Left ventricle myocardium superior (tissue), 1 donor: ENCODE measurements around the gene TDP1. TPM values are rescaled to one million over a fixed set of nuclear protein-coding genes. Genes with fewer than 3 reads are reported as not detected.
A peak's percentile ranks its signal among the peaks of the same experiment; 100 is the strongest.
"Not testable (repeated sequence)": the region's sequence is repeated elsewhere in the genome, so short reads cannot be mapped to it uniquely, and the experiment has no call there.

Experiments
- ATAC-seq: fragments of 200-7000 bp; cut with Tn5 transposase; one replicate; pipeline ENCODE4 v1.9.1; 2020; ENCODE audit warnings: mild to moderate bottlenecking, moderate library complexity
- DNase-seq: peaks from one replicate; pipeline ENCODE4 v3.0.0-alpha.2; 2020
- intact Hi-C: fragments of 100-400 bp; cut with micrococcal nuclease; formaldehyde crosslinking; loops from one replicate; pipeline ENCODE4 v1.11.0; 2022
- total RNA-seq: library from RNA; stranded (reverse); fragmentation: NEBNext Ultra II Directional; extraction: Animal tissue kit (Norgen Biotek cat#: 25700); gene quantifications from one replicate; pipeline ENCODE4 v1.2.1, GENCODE V29; 2021
- donor health status: DM: no; HTN: yes; CAD: no; lungs with severe emphysema.

TDP1 gene
- total RNA-seq, 1 donor from 2014 or later = 4.8 TPM

DNA sequence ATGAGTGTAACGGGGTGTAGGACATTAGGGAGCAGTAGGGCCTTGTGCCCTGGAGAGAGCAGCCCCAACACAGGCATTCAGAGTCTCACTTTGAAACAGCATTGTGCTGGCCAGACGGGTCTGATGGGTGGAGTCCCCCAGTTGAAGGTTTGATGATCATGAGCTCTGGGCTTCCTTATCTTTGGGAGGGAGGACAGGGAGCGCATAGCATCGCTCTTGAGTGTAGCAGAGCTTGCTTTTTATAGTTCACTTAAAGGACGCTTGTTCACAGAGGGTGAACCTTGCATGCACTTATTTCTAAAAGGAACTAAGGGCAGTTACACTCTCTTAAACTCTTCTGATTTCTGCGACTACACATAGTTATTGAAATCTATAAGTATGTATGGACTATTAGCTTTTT, 116.6 kb downstream of the TDP1 start:
- intact Hi-C loops = no loop called here
- DNase-seq = no peak
- peak; percentile 91 for ATAC-seq

DNA sequence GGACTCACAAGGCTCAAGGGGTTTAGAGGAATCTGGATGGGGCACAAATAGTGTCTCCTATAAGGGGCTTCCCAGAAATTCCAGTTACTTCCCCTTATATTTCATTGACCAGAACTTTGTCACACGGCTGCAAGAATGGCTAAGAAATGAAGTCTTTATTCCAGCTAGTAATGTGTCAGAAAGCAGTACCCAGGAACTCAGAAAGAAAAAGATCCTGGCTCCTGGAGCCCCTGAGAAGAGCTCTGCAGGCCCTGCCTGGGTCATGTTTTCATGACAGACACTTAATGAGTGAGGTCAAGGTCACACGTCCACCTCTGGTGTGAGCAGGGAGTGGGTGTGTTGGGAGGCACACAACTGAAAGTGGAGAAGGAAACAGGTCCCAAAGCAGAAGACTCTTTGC, 123.8 kb downstream of the TDP1 start:
- intact Hi-C loops = no loop called here
- no peak for DNase-seq
- ATAC-seq = no peak

DNA sequence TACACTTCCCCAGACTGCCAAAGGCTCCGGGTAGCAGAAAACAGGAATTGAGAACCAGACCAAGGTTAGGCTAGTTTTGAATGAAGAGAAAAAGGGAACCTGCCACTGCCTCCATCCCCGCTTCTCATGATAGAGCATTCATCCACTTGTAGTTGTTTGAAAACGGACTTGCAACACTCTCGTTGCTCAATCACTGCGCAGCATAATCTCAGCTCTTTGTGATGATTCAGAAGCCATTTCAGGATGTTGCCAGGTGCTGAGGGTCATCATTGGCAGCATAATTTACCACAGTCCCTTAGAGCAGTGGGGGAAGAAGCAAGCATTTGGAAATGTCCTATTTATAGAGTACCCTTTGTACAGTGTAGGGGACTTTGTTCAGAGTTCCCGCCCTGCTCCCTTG, 131.7 kb downstream of the TDP1 start:
- intact Hi-C loops = no loop called here
- ATAC-seq (peak; percentile 96), DNase-seq (no peak)

DNA sequence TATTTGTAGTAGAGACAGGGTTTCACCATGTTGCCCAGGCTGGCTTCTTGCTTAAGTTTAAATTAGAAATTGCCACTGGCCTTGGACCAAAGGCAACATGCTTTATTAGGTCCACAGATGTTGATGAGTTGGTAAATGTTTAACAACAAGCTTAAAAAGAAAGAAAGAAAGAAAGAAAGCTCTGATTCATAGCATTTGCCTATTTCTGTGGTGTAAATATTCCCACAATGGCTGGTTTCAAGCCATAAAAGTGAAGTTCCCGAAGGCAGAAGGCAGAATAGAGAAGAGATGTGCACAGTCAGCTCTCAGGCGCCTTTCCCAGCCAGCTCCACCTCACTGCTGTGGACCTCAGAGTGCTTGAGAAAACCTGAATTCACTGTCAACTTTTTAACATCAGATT, 132.4 kb downstream of the TDP1 start:
- intact Hi-C loops = no loop called here
- no peak for ATAC-seq
- DNase-seq = no peak

DNA sequence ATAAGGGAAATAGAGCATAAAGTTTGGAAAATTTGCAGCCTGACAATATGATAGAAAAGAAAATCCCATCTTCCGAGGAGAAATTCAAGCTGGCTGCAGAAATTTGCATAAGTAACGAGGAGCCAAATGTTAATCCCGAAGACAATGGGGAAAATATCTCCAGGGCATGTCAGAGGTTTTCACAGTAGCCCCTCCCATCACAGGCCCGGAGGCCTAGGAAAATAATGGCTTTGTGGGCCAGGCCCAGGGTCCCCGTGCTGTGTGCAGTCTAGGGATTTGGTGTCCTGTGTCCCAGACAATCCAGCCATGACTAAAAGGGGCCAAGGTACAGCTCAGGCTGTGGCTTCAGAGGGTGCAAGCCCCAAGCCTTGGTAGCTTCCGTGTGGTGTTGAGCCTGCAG, 133.8 kb downstream of the TDP1 start:
- ATAC-seq, DNase-seq, intact Hi-C loops: not testable (repeated sequence)

DNA sequence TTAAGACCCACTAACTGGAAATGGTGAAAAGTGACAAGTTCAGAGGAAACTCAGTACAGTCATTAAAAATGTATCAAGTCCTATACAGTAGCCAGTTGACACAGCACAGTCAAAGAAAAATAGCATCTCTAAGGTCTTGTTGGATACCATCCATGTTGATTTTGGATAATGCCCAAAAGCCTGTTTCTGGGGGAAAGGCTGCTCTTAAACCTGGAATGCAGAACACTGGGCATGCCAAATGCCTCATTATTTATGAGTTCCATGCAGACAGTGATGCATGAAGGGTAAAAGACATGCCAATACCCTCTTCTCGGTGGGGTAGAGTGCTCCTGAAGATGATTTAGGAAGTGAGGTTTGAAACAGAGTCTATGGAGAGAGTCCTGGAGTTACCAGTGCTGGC, 135.7 kb downstream of the TDP1 start:
- DNase-seq = no peak
- peak; percentile 66 for ATAC-seq
- intact Hi-C loops = no loop called here

DNA sequence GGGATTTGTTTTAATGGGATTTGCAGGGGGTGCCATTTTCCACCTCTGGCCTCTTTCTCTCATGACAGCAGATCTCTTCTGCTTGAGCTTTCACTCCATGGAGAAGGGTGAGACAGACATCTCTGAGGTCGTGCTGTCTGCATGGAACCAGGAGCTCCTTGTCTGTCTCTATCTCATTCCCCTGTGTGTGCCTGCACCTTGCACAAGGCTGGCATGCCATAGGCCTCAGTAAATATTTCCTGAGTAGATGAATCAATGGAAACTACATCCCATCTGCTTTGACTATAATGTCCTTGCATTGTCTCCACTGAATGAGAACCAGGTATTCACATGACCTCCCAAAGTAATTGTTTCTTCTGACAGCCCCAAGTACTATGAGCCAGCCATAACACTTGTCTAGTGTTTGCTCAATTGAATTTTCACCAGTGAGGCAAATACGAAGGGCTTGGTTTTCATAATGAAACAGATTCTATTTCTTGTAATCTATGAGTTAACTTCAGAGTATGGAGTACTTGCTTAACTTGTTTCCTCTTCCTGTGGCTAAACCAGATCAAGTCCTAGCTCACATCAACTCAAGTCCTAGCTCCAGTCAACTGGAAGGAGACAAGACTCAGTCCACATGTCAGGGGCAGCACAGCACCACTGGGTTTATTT, 138.3 kb downstream of the TDP1 start:
- DNase-seq (no peak), ATAC-seq (no peak)
- intact Hi-C loops = no loop called here

Other genes starting within 250 kb of the TDP1 start
- gene EFCAB11, start 1.2 kb upstream of the TDP1 start, total RNA-seq = 3.6 TPM
- gene KCNK13, start 106.1 kb downstream of the TDP1 start, total RNA-seq = 4.5 TPM